NT2/D1 (cell line): ENCODE data around the gene LCN1.

Source experiments
- DNase-seq: peaks from one replicate; pipeline ENCODE4 v3.0.0-alpha.2; 2011; ENCODE audit warnings: low read depth, low spot score
- H3K27me3 ChIP-seq: 2 replicates; pipeline ENCODE4 v1.6.0; 2011; ENCODE audit warnings: mild to moderate bottlenecking; ENCODE audit not compliant: insufficient read length, insufficient read depth
- H3K36me3 ChIP-seq: 2 replicates; pipeline ENCODE4 v1.6.1; 2011; ENCODE audit warnings: mild to moderate bottlenecking, low read length, mixed read lengths; ENCODE audit not compliant: insufficient read depth, insufficient read length
- H3K4me1 ChIP-seq: 2 replicates; pipeline ENCODE4 v1.5.1; 2011; ENCODE audit not compliant: insufficient read depth, insufficient read length
- H3K4me3 ChIP-seq: 2 replicates; pipeline ENCODE4 v1.5.1; 2011; ENCODE audit warnings: low read depth; ENCODE audit not compliant: insufficient read length
- H3K9ac ChIP-seq: 2 replicates; pipeline ENCODE4 v1.6.0; 2011; ENCODE audit warnings: low read depth; ENCODE audit not compliant: insufficient read length
- H3K9me3 ChIP-seq: 2 replicates; pipeline ENCODE4 v1.5.1; 2011; ENCODE audit warnings: mild to moderate bottlenecking, low read length; ENCODE audit not compliant: insufficient read depth
- SUZ12 ChIP-seq: IDR thresholded peaks from 2 replicates; pipeline ENCODE4 v1.6.1; 2011; ENCODE audit not compliant: insufficient read length, insufficient read depth; ENCODE audit errors: extremely low read depth
- YY1 ChIP-seq: IDR thresholded peaks from 2 replicates; pipeline ENCODE4 v1.6.1; 2011; ENCODE audit not compliant: insufficient read length, insufficient read depth
- ZNF274 ChIP-seq: IDR thresholded peaks from 2 replicates; pipeline ENCODE4 v1.6.1; 2011; ENCODE audit warnings: mild to moderate bottlenecking, low read depth, low read length

The LCN1 gene

GRCh38 chr9:135551031-135551430 lies 29.8 kb downstream of the LCN1 start:
- TF ChIP-seq SUZ12 (no peak), ZNF274 (no peak), YY1 (no peak)
- no peak for DNase-seq
- Histone ChIP-seq H3K9ac (no peak overlapping the region), H3K4me3 (no peak overlapping the region), H3K27me3 (no peaks in the 10 kb centered on the region), H3K36me3 (no peaks in the 10 kb centered on the region), H3K4me1 (peaks cover 6% of the 10 kb centered on the region), H3K9me3 (no peaks in the 10 kb centered on the region)

- H3K36me3 ChIP-seq = no peaks in the 10 kb centered on the region
- H3K4me1 ChIP-seq = peaks cover 6% of the 10 kb centered on the region
- H3K9me3 ChIP-seq = no peaks in the 10 kb centered on the region
- no peak for TF ChIP-seq YY1
- TF ChIP-seq SUZ12 = no peak
- TF ChIP-seq ZNF274 = no peak
- H3K27me3 ChIP-seq = no peaks in the 10 kb centered on the region
- no peak overlapping the region for H3K4me3 ChIP-seq
- H3K9ac ChIP-seq = no peak overlapping the region
- no peak for DNase-seq
Observed at GRCh38 chr9:135551456-135551855, 30.2 kb downstream of the LCN1 start.

GRCh38 chr9:135552021-135552697 lies 30.9 kb downstream of the LCN1 start:
- H3K4me3 ChIP-seq = no peak overlapping the region
- peaks cover 6% of the 10 kb centered on the region for H3K4me1 ChIP-seq
- H3K36me3 ChIP-seq = no peaks in the 10 kb centered on the region
- H3K9me3 ChIP-seq = no peaks in the 10 kb centered on the region
- no peak overlapping the region for H3K9ac ChIP-seq
- no peaks in the 10 kb centered on the region for H3K27me3 ChIP-seq
- TF ChIP-seq SUZ12 (no peak), ZNF274 (no peak), YY1 (no peak)
- DNase-seq = no peak

GRCh38 chr9:135552698-135553171 lies 31.5 kb downstream of the LCN1 start:
- no peak for TF ChIP-seq ZNF274
- no peak for TF ChIP-seq YY1
- TF ChIP-seq SUZ12 = no peak
- no peak for DNase-seq
- Histone ChIP-seq H3K4me1 (peaks cover 6% of the 10 kb centered on the region), H3K27me3 (no peaks in the 10 kb centered on the region), H3K9me3 (no peaks in the 10 kb centered on the region), H3K36me3 (no peaks in the 10 kb centered on the region), H3K9ac (no peak overlapping the region), H3K4me3 (no peak overlapping the region)

GRCh38 chr9:135554718-135555117 lies 33.5 kb downstream of the LCN1 start:
- Histone ChIP-seq H3K27me3 (no peaks in the 10 kb centered on the region), H3K36me3 (no peaks in the 10 kb centered on the region), H3K4me3 (no peak overlapping the region), H3K9ac (no peak overlapping the region), H3K4me1 (peaks cover 6% of the 10 kb centered on the region), H3K9me3 (no peaks in the 10 kb centered on the region)
- no peak for TF ChIP-seq ZNF274
- TF ChIP-seq YY1 = no peak
- TF ChIP-seq SUZ12 = no peak
- DNase-seq = no peak

GRCh38 chr9:135555203-135555602 lies 34.0 kb downstream of the LCN1 start:
- Histone ChIP-seq H3K4me1 (peaks cover 6% of the 10 kb centered on the region), H3K9me3 (no peaks in the 10 kb centered on the region), H3K9ac (no peak overlapping the region), H3K36me3 (no peaks in the 10 kb centered on the region), H3K4me3 (no peak overlapping the region), H3K27me3 (no peaks in the 10 kb centered on the region)
- TF ChIP-seq YY1 = no peak
- no peak for TF ChIP-seq SUZ12
- no peak for TF ChIP-seq ZNF274
- no peak for DNase-seq

GRCh38 chr9:135555910-135556309 lies 34.7 kb downstream of the LCN1 start:
- H3K27me3 ChIP-seq = no peaks in the 10 kb centered on the region
- TF ChIP-seq ZNF274 = no peak
- TF ChIP-seq YY1 = no peak
- no peak for TF ChIP-seq SUZ12

More at GRCh38 chr9:135555910-135556309, 34.7 kb downstream of the LCN1 start:
- Histone ChIP-seq H3K9ac (no peak overlapping the region), H3K4me3 (no peak overlapping the region), H3K4me1 (peaks cover 6% of the 10 kb centered on the region), H3K9me3 (no peaks in the 10 kb centered on the region), H3K36me3 (no peaks in the 10 kb centered on the region)
- no peak for DNase-seq
